ENCODE data around the gene GUCA1A.

GUCA1A gene

DNA sequence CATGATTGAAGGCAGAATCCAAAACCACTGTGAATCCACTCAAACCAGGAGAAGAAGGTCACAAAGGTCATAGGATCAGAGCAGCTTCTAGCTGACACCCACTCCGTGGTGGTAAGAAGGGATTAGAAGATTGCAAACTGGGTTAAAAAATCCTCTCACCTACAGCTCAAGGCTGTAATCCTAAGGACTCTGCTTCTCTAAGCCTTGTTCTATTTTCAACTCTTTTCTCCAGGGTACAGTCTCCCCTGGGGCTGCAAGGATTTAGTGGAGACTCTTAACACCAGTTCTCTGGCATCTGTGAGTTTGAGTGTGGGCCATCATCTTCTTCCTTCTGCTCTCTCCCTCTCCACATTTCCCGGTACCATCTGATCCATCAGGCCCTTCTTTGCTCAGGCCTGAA lies at the start of gene GUCA1A:
TSS of gene GUCA1A (plus strand) at position 264 of the 400 bp plus-strand sequence. CDS start 250 bp downstream, outside the sequence.
- no peak for DNase-seq

GRCh38 chr6:42123379-42124103 lies 49.6 kb upstream of the GUCA1A start:
- no peak for DNase-seq

DNA sequence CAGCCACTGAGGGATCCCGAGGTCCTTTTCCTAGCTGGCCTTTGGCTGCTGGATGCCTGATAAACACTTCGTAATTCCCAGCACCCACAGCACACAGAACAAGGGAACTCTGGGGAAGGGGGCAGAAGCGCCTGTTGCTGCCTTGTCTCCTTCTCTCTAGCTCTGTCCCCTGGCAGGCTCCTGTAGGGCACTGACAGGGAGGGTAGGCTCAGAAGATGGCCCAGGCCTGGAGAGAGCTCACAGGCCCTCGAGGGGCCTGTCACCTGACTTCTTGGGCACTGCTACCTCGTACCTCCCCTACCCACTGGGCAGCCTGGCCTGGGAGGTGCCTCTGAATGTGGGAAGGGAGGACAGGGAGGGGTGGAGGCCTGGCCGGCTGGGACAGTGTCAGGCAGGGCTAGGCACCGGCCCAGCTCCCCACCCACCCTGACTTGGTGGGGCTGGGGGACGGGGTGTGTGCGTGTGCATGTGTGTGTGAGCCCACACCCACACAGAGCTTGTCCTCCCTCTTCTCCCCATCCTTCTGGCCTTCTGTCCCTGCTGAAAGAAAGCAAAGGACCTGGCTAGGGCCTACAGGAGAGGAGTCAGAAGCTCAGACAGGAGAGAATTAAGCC lies 48.8 kb upstream of the GUCA1A start:
- no peak for DNase-seq

DNA sequence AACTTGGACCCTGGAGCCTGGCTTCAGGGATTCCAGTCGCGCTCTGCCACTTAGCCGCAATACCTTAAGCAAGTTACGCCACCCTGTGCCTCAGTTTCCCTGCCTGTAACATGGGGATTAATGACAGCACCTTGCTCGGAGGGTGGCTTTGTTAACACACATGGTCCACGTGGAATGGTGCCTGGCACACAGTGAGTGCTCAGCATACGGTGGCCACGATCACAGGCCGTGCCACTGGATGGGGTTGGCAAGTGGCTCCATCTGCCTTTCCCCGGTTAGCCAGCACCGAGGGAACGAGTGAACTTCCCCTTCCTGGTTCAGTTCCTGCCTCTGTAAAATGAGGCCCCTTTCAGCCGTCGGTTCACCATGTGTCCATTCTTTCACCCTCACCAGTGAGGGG lies 47.9 kb upstream of the GUCA1A start:
- DNase-seq, result no peak

- no peak for DNase-seq
Measured at GRCh38 chr6:42125663-42126062, 47.5 kb upstream of the GUCA1A start.

DNA sequence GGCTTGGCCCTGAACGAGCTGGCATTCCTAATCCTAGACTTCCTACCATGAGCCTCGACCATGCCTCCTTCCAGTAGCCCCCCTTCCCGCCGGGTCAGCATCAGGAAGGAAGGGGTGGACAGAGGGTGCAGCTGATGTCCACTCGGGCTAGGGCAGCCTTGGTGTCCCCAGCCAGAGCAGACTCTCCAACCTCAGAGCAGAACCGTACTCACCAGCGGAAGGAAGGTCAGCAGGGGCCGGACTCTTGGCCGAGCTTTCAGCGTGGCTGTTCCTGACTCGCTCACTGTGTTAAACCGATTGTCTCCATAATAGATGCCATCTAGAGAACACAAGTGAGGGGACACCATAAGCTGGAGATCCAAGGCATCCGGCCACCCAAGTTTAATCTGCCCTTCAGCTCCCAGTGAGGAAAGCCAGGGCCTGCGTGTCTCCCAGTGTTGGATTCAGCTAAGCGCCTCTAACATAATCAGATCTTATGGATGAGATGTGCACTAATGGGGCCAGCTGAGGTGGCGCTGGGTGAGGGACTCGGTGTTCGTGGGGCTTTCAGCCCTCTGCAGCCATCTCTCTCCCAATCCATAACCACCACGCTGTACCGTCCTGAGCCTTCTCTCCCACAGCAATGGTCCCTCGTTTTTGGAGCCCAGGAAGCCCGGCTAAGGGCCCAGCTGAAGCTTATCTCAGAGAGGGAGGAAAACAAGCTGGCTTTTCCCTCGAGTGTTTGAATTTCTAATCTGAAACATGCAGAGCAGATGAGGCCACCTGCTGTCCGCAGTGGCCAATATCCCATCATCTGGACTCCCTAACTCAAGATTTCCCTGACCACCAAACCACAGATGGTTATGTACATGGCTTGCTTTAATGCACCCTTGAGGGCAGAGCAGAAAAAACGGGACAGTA lies 44.5 kb upstream of the GUCA1A start:
- DNase-seq, result no peak

GRCh38 chr6:42129360-42129676 lies 43.8 kb upstream of the GUCA1A start:
- no peak for DNase-seq

GRCh38 chr6:42131531-42131930 lies 41.6 kb upstream of the GUCA1A start:
- no peak for DNase-seq

DNA sequence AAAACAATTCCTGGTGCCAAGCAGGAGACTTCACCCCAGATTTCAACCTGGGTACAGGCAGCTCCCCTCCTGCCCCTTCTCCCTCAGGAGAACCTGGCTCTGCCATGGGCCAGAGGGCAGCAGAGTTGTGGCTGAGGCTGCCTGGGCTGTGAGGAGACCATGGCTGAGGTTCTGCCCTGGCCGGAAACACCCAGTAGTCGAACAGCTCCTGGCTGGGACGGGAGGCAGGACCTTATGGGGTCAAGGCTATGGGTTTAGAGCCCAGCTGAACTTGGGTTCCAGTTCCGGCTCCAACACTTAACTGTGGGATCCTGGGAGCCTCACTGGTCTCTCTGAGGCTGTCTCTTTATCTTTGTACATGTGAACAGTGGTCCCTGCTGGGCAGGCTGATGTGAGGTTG lies 39.2 kb upstream of the GUCA1A start:
- DNase-seq, result no peak

DNA sequence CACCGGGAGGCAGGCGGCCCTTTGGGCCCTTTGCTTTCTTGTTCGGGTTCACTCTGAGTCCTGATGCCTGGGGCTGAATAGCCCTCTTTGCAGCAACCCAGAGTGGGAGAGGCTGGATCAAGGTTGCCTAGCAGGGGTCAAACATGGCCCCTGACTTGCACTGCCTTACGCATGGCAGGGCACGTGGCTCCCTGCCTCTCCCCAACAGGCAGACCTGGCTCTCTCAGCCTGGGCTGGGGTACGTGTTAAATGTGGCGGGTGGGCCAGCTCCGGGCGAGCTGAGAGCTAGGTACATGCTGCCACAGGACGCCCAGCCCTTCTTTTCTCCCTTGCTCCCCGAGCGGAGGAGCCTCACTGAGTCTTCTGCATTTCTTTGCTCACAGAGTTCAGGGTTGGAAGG lies 38.0 kb upstream of the GUCA1A start:
- no peak for DNase-seq

DNA sequence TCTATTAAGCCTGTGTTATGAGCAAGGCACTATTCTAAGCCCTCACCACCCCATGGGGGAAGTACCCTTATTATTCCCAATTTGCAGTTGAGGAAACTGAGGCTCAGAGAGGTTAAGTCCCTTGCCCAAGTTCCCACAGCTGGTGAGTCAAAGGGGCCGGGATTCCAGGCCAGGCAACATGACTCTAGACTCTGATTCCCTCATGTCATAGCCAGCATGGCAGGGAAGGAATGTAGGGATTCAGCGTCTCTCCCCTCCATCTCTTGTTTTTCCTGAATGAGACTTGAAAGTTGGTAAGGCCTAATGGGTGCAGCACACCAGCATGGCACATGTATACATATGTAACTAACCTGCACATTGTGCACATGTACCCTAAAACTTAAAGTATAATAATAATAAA lies 37.4 kb upstream of the GUCA1A start:
- no peak for DNase-seq

DNA sequence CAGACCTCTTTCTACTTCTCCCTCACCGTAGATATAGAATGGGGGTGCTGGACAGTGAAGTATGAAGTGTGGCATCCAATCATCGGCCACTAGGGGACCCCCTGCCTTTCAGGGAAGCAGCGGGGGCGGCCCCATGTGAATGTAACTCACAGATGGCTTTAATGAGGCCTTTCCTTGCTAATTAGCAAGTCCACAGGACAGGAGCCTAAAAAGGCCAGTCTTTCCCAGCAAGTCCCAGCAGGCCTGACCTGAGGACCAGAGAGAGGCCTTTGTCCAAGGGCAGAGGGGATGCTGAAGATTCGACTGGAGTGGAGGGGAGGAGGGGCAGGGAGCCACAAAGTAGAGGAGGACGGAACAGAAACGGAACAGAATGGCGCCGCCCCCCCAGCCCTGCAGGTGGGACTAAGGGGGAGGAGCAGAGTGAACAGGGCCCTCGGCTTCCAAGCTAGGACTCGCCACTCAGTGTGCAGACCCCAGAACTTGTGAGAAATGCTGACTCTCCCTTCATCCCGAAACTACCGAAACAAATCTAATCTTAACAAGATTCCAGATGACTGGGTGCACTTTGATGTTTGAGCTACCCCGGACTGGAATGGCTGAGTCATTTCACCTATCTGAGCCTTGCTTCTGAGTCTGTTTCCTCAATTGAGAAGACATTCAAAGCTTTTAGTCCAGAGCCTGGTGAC lies 36.5 kb upstream of the GUCA1A start:
- DNase-seq, result no peak

DNA sequence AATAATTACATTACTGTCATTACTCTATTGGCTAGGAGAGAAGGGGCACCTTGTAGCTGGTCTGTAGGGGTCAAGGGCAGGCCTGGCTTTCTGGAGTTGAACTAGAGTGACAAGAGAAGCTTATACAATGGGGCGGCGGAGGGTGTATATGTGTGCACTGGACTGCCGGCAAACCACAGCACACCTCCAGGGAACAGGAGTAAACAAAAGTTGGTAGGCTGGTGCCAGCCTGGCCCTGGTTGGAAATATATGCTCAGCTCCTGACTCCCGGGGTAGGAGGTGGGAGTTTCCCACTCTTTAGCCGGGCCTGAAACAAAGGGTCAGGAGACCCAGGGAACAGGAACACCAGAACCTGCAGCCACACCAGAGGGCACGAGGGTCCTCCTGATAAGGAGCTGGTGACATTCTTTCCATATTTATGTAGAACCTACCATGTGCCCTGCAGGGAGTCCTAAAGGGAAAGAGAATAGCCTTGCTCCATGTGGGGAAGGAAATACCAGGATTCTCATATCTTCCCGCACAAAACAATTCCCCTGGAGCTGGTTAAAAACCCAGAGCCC lies 35.9 kb upstream of the GUCA1A start:
- no peak for DNase-seq

GRCh38 chr6:42138190-42138589 lies 35.0 kb upstream of the GUCA1A start:
- DNase-seq, result no peak

- DNase-seq, result no peak
Measured at GRCh38 chr6:42138630-42139619, 34.2 kb upstream of the GUCA1A start.

- DNase-seq, result peak; percentile 54
Measured at GRCh38 chr6:42140032-42140431, 33.1 kb upstream of the GUCA1A start.

DNA sequence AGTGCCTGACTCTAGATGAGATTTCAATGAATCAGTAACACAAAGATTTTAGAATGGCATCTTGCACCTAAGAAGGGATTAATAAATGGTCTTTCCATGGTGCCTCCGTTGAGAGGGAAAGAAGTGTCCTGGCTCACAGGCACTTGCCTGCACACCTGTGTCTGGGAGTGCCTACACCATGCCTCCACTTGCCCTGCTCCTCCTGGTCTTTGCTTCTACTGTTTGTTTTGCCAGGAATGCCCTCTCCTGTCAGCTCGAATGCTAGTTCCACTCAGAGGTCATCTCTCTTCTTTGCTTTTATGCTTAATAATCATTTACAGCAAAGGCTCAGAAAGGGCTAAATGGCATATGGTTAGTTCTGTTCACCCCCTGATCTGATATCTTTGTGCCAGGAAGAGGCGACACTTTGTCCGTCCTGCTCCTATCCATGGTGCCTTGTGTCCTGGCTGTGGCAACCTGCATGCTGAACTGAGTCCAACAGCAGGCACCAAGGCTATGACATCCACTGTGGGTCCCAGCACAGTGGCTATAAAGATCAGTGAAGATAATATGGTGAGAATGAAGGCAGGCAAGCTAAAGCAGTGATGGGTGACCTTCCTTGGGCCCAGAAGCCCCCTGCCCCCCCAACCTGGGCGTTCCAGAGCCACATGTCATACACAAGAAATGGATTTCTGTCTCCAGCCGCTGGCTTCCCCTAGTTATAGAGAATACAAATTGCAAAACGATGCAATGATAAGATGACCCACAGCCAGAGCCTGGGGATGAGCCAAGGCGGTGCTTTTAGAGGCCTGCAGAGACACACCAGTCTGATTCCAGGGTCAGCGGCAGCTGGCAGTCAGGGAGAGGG lies 32.2 kb upstream of the GUCA1A start:
- DNase-seq, result no peak

DNA sequence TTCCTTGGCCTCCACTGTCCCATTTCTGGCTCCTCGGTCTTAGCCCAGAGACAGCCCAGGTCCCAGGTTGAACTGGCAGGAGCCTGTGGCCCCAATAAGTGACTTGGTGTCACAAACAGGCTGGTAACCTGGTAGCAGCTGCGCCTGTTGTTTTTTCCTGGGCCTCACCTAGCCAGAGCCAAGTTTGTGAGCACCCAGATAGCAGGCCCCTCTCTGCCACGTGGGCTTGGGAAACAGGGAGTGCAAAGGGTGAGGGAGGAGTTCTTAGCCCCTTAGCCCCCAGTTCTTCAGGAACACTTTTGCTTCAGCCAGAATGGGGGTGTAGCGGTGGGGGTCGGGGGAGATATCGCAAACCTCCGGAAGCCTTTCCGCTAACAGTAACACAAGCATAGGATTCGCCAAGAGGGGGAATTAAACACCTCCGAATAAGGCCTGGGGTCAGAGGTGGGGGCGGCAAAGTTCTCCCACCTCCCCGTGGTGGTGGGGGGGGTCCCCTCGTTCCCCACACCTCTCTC lies 31.5 kb upstream of the GUCA1A start:
- no peak for DNase-seq

DNA sequence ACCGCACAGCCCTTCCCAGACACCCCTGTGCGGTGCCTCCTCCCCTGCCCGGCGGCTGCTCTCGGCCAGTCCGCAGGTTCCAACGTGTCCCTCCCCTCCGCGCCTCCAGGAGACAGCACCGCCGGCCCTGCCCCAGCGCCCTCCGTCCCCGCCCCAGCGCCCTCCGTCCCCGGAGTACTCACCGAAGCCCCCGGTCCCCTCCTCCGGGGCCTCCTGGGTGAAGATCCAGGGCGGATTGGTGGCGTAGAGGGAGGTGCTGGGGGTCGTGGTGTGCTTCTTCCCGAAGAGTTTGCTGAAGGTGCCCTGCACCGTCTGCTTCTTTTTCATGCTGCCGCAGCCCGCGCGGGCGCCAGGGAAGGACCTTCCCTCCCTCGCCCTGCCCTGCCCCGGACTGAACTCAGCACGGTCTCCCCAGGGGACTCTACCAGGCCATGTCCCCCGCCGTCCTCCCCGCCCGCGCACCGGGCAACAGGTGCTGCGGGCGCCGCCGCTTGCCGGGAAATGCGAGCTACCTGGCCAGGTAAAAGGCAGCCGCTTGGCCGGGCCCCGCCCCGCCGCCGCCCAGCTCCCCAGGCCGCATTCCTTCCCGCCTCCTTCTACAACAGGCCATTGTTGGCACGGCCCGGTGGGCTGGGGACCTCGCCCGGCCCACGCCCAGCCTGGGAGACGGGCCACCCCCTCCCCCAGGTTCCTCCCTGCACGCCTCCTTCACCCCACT lies 30.9 kb upstream of the GUCA1A start, which contains the start of gene C6orf132:
TSS of gene C6orf132 (minus strand) at position 503 of the 718 bp plus-strand sequence. CDS start at position 327, 176 bp downstream.
- no peak for DNase-seq

- DNase-seq, result no peak
Measured at GRCh38 chr6:42147138-42147562, 26.0 kb upstream of the GUCA1A start.

Measured in KG1 (cell line).